ENCODE measurements around the gene FKBP11.

Gene FKBP11

GRCh38 chr12:48925304-48926011, at the start of gene FKBP11:
Gene FKBP11 (minus strand): TSS chr12:48925492. CDS start chr12:48925428, 64 bp downstream.
- DNase-seq (ENCODE audit: low read depth), result peak; percentile 24

- DNase-seq (ENCODE audit: low read depth), result peak; percentile 40
Measured at GRCh38 chr12:48973941-48974673, 48.8 kb upstream of the FKBP11 start.

- DNase-seq (ENCODE audit: low read depth), result peak; percentile 17
Measured at GRCh38 chr12:48973531-48973930, 48.2 kb upstream of the FKBP11 start.

GRCh38 chr12:48972952-48973483, 47.7 kb upstream of the FKBP11 start:
- no peak for DNase-seq (ENCODE audit: low read depth)

DNA sequence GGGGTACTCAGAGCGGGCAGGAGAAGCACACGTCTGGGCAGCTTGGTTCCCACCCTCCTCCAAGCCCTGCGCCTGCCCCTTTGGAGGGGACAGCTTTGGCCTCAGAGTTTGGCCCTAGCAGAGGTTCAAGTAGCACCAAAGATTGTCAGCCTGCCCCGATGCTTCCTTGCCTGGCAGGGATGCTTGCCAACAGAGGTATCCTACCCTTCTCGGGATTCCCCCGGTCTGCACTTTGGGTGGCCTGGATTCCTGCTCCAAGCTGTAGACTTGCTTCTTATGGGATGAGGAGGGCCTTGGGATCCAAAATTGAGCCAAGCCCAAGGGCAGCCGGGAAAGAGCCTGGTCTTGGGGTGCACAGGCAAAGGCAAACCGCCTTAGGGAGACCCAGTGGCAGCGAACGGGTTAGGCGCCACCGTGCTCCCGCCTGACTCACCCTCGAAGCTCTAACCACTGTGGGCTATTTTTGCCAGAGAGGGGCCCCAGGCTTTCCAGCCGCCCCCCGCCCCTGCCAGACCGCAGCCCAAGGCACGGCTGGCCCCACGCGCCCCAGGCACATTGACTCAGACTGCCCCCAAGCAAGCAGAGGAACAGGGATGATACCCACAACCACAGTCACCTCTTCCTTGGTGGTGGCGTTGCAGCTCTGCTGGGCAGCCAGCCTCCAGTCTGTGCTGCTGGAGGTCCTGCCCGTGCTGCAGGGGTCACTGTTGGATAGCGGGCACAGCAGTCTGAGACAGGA, 47.1 kb upstream of the FKBP11 start:
- no peak for DNase-seq (ENCODE audit: low read depth)

GRCh38 chr12:48970702-48971334, 45.5 kb upstream of the FKBP11 start:
- no peak for DNase-seq (ENCODE audit: low read depth)

DNA sequence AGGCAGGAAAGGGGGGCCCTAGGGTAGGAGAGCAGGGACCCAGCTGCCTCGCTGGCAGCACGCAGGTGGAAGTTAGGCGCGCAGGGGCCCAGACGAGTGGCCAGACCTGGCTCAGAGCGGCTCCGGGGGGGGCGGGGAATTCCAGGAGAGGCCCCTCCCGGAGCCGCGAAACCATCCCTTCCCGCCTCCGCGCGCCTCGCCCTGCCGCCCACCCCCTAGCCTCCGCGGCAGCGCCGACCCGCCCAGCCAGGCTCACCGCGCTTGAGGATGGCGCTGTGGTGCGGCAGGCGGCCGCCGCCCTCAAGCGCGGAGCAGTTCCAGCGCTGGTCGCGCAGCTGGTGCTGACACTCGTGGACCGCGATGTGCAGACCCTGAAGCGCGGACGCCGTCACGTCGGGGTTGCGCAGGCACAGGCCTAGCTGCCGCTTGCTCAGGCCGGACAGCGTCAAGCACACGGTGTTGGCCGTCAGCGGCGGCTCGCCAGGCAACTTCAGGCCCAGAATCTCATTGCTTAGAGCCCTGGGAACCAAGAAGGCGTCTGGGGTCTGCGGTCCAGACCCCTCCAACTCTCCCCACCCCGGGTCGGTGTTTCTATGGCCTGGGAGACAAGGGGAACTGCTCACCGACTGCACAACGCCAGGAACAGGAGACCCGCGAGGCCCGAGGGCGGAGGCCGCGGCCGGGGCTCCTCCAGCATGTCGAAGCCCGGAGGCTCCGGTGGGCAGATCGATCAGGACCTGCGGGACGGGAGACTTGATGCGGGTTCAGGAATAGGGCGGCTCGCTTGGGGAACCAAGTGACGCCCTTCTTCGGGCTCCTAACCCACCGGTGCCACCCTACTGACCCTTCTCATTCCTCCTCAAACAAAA, 44.8 kb upstream of the FKBP11 start:
- no peak for DNase-seq (ENCODE audit: low read depth)

DNA sequence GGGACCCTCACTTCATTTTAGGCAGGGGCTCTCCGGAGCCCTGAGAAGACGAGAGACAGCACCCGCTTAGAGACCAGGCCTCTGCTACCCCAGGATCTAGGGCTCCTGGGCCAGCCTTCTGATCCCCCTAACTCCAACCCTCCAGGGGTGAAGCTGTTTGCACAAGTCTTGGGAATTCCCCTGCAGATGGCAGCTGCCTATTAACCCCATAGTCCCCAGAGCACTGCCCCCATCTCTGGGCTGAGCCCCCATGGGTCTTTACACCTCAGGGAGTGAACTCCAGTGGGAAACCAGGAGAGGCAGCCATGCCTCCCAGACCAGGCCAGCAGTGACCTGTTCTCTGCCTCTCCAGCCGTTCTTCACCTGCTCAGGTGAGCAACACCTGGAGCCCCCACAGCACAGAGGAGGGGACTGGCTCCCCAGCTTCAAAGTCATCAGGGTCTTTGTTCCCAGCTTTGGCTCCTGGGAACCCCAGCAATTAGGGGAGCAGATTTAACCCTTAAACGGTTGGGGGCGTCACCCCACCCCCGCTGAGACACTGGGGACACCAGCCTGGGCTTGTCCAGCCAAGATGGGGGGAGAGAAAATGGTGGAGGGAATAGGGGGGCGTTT, 44.0 kb upstream of the FKBP11 start:
- DNase-seq (ENCODE audit: low read depth), result no peak

- DNase-seq (ENCODE audit: low read depth), result no peak
Measured at GRCh38 chr12:48968467-48968866, 43.2 kb upstream of the FKBP11 start.

DNA sequence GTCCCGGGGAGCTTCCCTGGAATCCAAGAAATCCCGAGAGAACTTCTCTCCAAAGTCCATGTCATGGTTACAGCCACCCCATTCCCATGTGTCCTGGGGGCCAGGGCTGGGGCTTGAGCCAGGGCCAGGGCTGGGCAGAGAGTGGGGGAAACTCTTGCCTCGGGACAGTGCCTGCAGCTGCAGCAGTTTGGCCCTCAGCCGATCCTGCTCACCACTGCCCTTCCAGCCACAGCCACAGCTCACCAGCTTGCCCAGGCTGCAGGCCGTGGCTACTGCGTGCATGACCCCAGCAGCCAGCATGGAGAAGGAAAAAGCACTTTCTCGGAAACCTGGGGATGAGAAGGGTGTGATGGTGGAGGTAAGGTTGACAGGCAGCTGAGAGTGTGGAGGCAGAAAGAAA, 42.7 kb upstream of the FKBP11 start:
- DNase-seq (ENCODE audit: low read depth), result no peak

GRCh38 chr12:48966177-48966895, 41.0 kb upstream of the FKBP11 start:
- DNase-seq (ENCODE audit: low read depth), result no peak

DNA sequence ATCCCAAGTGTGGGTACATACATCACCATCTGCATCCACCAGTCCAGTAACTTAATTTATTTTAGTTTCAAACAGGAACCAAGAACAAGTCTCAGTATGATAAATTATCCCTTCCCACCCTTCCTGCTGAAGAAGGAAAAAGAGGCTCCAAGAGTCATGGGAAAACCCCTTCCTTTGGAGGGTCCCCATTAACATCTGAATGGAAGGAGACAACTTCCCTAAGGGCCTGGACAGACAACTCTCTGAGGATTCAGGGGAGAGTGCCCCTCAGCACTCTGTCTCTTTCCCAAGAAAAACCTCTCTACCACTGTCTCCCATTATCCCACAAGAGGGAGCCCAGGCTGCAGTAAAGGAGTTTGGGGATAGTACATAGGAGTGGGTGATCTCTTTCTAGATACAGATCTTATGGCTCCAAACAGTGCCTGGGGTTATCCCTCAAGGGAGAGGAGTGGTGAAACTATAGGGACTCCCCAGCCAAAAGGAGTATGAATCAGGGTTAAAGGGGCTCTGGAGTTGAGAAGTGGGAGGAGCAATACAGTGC, 40.1 kb upstream of the FKBP11 start:
- no peak for DNase-seq (ENCODE audit: low read depth)

- DNase-seq (ENCODE audit: low read depth), result no peak
Measured at GRCh38 chr12:48961801-48962200, 36.5 kb upstream of the FKBP11 start.

DNA sequence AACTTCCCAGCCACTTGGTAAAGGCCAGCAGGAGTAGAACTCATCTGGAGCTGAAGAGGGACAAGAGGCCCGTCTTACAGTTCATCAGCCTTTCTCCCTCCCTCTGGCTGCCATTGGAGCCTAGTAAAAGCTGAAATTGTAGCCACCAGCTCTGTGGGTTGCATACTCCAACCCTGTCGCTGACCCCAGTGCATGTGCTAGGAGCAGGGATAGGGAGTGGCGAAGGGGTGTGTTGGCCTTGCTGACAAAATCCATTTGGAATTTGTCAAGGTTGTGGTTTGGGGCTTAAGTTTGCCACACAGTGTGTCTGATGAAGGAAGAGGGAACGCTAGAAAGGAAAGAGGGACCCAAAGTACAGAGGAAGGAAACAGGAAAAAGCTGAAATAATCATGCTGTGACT, 36.0 kb upstream of the FKBP11 start:
- no peak for DNase-seq (ENCODE audit: low read depth)

- DNase-seq (ENCODE audit: low read depth), result no peak
Measured at GRCh38 chr12:48960834-48961233, 35.5 kb upstream of the FKBP11 start.

DNA sequence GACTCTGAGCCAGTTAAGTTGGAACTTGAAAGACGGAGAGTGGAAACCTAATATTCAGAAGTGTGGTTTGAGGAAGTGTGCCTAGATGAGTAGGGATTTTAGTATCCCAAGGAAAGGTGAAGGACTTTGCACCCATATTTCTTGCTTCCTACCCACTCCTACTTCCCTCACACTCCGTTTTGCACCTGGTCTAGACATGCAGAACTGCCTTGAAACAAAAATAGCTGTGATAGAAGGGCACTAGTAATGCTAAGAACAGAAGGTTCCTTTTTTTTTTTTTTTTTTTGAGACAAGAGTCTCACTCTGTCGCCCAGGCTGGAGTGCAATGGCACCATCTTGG, 32.7 kb upstream of the FKBP11 start:
- DNase-seq (ENCODE audit: low read depth), result no peak

GRCh38 chr12:48957141-48958048, 32.1 kb upstream of the FKBP11 start, which contains the start of gene ARF3:
Gene ARF3 (minus strand): TSS chr12:48957487. CDS start chr12:48941095, 16,392 bp downstream.
- DNase-seq (ENCODE audit: low read depth), result peak; percentile 85

DNA sequence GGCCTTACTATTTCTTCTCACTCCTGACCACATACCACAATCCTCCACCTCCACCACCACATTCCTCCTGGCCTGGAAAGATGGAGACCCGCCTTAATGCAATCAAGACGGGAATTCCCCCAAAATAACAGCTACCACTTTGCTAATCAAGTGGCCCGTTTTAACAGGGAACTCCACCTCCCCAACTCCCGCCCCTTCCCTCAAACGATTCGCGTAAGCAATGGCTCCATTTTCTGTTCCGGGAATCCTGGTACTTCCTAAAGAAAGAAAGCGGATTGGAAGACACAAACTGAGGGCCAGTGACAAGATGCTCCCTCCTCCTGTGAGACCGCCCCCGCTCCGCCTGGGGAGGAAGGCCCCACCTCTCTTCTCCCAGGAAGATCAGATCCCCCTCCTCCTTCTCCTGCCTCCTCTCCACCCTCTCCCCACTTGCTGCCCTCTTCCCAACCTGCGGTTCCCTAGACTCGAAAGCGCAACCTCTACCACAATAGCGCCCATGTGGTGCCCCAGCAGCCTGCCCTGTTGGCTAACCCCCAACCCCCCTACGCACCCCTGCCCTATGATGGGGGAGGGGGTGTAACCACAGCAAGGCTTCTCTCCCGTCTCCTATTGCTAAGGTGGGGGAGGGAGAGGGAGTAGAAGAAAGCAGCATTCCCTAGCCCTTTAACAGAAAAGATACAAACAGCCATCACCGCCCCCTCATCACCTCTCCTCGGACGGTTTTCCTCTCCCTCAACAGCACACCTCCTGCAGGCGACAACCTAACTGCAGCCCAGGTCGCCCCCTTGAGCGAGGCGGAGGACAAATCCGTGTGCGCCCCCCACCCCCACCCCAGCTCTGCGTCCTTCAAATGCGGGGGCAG, 31.2 kb upstream of the FKBP11 start:
- peak; percentile 92 for DNase-seq (ENCODE audit: low read depth)
